NCI-H146 (cell line): Measurements from ENCODE around the gene BDP1.
"Not testable (repeated sequence)": the region's sequence is repeated elsewhere in the genome, so short reads cannot be mapped to it uniquely, and the experiment has no call there.

Experiments
- DNase-seq: peaks from one replicate; lab custom pipeline; 2025; lab: John Stamatoyannopoulos, UW

Gene BDP1, protein sequence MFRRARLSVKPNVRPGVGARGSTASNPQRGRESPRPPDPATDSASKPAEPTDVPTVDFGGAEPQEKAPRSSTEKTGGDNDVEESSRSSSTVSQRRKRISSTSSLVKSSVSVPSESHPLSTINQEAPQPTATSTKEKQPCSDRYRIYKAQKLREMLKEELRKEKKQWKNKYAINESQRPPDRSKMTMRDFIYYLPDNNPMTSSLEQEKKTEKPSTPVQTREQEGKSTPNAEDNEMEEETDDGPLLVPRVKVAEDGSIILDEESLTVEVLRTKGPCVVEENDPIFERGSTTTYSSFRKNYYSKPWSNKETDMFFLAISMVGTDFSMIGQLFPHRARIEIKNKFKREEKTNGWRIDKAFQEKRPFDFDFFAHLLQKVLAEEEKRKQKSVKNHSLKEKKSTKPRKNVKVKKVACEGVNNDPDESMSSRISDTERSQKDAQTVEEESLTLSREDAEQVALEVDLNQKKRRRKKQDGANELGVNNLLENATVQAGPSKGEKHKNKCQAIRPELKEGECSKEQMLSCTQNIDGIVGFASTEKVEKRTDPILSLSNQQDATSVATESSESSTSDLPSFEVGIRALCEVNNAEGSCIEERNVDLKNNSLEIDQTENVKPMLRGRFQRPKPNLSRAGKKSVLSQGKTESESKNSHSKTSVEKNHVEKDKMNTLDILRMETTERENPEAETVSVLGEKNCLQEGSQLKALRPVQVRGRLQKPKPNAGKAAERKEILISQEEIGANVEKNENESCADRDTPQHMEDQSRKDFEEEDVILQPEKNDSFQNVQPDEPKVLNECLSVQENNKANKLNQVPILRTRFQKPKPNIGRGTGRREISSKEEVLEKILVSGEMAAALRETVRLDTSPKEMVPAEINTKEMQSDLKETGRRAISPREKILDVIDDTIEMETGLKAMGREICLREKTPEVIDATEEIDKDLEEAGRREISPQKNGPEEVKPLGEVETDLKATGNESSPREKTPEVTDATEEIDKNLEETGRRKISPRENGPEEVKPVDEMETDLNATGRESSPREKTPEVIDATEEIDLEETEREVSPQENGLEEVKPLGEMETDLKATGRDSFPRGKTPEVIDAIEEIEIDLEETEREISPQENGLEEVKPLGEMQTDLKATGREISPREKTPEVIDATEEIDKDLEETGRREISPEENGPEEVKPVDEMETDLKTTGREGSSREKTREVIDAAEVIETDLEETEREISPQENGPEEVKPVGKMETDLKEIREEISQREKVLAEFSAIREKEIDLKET (N-terminal part only)

DNA sequence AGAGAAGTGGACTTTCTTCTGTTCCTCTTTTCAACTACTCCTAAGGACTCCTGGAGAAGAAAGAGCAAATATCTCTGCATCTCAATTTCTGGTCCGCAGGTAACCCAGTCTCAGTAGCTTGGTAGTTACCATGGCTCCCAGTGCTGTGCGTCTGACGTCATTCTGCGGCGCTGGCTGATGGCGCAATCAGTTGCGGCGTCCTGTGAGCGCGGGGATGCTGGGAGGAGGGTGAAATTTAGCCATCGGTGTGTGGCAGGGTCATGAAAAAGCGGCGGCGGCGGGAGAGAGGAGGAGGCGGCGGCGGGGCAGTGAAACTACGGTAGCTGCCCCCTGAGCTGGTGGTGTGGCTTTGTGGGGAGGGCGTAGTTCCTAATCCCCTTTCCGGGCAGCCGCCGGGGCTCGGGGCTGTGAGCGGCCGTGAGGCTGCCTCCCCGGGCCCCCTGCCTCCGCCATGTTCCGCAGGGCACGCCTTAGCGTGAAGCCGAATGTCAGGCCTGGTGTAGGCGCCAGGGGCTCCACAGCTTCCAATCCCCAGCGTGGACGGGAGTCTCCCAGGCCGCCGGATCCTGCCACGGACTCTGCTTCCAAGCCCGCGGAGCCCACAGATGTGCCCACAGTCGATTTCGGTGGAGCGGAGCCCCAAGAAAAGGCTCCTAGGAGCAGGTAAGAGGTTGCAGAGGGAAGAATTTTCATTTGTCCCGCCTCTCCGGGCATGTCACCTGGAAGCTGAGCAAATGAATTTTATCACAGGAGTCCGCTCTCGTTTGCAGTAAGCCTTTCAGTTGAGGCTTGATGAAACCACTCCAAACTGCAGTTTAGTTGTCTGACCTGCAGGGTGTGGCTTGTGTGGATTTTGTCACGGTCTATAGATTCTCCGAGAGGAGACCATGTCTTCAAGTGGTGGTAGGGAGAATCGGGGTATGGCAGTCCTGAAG is at the start of gene BDP1:
TSS of gene BDP1 (plus strand) at position 225 of the 935 bp plus-strand sequence. CDS start at position 452, 227 bp downstream.
- peak; percentile 93 for DNase-seq

DNA sequence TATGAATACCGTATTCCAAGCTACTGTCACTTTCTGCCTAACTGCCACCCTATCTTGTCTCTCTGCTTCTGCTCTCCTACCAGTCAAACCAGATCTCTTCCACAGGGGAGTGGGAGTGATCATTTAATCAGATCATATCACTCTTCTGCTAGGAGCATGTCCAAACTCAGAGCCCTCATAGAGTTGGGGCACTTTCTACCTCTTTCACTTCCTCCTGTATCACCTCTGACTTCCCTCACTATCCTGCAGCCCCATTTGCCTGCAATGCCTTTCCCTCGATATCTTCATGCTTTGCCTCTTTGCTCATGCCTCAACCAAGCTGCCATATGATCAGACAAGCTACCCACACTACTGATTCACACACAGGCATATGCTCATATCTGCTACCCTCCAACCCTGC is 45.4 kb upstream of the BDP1 start:
- DNase-seq: not testable (repeated sequence)

DNA sequence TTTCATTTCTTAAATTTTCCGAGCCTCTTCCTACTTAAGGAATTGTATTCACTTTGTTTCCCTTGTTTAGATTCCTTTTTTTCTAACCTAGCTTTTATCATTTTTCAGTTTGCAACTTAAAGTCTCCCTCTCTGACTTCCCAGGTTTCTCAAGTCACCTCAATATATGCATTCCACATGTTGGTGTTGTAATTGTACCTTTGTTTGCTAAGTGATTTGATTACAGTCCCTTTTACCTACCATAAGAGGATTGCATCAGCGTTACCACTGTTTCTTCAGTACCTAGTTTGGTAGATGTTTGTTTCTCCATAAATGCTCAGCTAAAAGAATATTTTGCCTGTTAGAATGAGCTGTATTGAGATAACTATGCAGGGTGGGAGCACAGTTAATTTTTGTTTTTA is 39.8 kb upstream of the BDP1 start:
- DNase-seq: peak; percentile 40

DNA sequence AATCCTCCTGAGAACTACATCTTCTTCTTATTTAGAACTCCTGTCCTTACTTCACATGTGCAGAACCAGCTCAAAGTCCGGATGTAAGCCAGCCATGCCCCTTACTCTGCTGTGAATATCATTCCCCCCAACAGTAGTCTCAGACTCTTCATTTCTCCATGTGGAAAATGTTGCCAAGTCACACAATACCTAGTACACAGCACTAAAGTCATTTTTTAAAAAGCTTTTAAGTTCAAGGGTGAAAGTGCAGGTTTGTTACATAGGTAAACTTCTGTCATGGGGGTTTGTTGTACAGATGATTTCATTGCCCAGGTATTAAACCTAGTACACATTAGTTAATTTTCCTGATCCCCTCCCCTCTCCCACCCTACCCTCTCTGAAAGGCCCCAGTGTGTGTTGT is 37.4 kb upstream of the BDP1 start:
- DNase-seq: not testable (repeated sequence)

DNA sequence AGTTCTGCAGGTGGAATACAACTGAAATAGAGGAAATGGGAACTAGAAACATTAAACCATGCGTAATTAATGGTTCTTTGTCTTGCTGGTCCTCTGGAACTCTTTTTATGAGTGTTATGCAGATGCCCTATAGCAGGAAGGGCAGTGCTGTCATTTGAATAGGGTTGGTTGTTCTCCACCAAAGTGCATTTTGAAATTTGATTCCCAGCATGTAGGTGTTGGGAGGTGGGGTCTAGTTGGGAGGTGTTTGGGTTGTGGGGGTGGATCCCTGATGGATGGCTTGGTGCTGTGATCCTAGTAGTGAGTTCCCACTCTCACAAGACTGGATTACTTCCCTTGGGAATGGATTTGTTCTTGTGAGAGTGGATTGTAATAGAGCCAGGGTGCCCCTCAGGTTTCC is 34.2 kb upstream of the BDP1 start:
- not testable (repeated sequence) for DNase-seq

DNA sequence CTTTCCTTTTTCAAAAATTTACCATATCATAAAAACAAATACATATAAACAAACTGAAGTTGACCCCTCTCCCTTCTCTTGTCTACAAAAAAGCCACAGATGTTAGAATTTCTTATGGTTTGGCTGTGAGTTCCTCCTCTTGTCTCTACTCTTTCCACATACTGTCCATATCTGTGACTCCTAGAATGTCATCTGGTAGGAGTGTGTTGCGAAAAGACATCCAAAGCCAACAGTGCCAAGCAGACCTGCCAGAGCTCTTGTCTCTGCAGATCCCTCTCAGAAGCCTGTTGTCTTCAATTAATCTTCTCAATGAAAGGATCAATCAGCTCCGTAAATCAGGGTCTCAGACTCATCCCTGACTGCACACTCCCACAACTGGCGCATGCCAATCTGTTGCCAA is 31.6 kb upstream of the BDP1 start:
- not testable (repeated sequence) for DNase-seq

DNA sequence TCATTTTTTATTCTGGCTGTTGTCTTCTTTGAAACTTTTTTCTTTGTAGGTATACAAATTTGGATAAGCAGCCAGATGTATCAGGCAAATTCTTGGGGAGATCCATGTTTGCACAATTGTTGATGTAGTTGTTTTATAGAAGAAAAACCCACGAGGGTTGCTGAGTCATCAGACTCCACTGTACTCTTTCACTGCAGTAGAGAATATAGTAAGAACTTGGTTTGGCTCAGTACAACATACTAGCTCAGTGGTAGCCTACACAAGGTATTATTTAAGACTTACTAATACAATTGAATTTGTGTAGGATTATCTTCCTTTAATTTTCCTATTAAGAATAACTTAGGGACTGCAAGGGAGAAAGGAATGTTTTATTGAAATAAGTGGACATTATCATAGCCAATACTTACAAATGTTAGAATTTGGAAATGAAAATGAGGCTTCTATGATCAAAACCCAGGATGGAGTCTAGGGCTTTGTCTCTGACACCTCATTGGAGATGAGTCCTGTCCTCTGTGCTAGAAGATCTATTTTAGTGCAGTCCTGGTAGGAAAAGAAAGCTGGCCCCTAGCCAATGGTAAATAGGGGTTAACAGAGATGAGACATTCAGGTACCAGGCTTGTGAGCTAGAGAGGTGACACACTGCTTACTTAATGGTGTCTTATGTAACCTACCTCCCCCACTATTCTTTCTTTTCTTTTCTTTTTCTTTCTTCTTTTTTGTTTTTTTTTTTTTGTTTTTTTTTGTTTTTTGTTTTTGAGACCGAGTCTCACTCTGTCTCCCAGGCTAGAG is 28.6 kb upstream of the BDP1 start:
- DNase-seq: not testable (repeated sequence)

DNA sequence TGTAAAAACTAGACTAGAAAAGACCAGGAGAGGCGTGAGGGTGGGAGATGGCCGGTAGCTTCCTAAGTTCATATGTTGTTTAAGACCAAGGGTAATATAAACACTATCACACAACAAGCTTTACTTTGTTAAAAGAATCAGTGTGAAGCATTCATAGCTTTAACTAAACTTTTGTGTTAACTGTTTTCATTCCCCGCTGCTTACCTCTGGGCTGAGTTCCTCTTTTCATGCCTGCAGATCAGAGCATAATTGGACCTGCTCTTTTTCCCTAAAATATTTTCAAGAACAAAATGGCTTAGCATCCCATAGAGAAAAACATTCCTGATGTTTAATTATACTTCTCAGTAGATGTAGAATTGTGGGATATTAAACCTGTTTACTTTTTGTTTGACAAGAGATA is 23.0 kb upstream of the BDP1 start:
- not testable (repeated sequence) for DNase-seq

DNA sequence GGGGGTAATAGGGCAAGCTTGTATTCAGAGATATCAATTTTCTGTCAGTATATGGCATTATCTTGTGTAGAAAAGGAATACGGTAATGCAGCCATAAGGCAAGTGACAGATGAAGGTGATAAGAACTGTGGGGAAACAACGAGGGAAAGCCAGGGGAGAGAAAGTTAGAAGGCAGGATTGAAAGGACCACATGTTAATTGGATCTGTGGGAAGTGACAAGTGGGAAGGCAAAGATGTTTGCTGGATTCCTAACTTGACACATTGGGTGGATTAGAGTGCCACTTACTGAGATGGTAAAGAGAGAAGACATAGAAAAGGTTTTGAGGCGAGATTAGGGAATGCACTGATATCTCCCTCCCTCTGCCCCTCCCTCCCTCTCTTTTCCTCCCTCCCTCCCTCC is 20.6 kb upstream of the BDP1 start:
- not testable (repeated sequence) for DNase-seq

DNA sequence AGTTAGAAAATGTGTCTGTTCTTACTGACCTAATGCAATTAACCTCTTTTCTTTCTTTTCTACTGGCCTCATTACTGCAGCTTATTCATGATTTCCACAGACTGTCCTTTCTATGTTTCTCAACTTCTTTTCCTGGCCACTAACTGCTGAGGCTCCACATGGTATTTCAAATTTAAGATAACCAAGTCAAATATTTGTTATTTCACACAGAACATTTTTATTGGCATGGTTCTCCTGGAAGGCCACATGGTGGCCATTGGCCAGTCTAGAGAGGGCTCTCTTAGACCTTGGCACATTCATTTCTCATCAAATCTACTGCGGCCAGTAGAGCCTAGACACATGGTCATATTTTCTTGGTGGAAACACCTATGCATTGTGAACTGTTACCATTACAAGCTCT is 13.9 kb upstream of the BDP1 start:
- DNase-seq: not testable (repeated sequence)

DNA sequence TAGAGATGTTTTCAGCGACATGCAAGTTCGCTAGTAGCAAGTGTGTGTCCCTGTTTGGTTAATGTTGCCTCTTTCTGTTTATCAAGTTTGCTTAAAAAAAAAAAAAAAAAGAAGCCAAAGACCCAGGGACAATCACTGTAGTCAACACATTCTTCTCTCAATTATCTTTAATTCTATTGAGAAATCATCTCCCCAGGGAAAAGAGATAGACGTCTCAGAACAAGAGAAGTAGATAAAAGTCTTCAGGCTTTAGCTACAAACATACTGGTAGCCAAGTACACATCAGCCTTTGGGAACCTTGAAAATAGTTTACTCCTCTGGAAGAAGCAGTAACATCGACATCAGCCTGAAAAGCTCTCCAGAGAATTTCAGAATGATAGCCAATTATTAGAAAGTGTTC is 11.6 kb upstream of the BDP1 start:
- DNase-seq: not testable (repeated sequence)

DNA sequence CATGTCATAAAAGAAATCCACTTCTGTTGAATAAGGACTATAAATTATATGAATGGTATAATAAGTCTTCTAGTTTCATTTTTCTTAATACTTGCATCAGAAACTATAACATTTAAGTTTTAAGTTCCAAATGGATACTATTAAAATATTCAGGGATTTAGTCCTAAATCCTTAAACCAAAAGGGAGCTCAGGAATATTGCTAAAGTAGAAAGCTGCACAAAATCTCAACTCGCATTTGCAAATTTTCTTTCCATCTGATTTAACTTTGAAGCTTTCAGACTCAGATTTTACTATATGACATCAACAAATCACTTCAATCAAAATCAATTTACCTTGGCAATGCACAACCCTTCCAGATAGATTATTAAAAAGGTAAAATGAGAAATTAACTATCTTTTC is 10.4 kb upstream of the BDP1 start:
- DNase-seq: not testable (repeated sequence)

DNA sequence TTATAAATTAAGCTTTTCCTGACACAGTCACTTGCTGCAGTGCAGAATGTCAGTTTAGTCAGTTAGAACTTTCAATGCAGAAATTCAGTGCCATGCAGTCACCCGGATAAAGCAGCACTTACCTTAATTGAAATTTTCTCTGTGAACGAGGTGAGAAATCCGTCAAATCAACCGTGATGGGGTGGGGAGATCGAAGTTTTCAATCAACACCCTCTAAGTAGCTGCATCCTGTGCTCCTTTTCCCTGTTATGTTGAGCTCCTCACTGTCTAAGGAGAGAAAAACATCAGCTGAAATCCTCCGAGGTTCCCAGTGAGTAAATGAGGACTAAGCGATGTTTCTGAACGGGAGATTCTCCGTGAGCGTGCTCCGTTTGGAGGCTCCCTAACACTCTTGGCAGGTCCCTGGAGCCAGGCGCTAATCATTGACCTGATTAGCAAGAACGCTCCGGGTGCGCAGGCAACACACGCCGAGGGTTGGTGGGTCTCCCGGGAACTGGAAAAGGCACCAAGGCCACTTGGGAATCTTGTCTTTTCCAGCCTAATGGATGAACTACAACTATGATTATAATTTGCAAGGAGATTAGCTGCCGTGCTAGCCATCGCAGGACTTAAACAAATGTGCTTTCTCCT is 9.8 kb upstream of the BDP1 start:
- DNase-seq: peak; percentile 47

DNA sequence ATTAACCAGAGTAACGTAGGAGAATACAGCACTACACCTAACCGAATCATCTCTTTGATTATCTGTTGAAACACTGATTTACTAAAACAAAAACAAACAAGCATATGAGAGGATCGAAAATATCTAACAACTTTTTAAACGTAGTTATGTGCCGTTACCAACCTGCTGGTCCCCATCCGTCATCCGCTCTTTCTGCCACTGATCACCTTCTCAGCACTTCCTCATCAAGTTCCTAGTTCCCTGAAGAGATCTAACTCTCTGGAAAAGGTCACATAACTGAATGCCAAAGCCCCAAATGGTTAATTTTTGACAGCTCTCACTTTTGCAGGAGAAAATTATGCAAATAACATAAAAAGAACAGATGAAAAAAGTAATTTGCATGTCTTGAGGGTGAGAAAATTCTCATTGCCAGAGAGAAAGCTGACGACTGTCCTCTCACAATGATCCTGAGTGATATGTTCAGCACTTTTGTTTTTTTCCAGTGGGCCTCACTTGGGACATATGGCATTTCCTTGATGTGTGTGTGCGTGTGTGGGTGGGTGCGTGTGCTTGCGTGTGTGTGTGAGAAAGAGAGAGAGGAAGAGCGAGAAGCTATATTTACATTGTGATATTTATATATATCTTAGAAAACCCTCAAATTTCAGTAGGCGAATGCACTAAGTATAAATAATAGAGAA is 8.8 kb upstream of the BDP1 start:
- DNase-seq: peak; percentile 15

DNA sequence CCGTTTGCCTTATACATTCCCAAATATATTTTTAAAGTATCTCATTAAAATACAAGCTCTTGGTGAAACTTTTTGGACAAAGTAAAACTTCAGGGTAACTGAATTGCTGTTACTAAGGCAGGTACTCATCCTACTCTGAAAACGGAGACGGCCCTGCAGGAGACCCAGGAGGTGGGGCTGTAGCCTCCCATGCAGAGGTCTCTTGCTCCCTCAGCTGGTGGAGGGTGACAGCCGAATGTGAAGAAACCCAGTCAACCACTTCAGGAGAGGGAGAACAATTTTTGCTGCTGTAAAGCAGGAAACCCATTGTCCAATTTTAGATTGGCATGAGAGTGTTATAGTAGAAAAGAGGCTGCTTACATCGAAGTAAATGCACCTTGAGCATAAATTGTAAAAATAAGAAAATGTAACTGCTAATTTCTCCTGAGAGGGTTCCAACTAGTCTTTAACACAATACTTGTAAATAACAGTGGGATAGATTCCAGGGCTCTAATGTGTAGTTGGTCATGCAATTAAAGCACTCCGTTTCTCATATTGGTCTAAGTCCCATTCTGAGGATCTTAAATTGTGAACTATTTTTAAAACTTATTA is 8.1 kb upstream of the BDP1 start:
- peak; percentile 86 for DNase-seq

DNA sequence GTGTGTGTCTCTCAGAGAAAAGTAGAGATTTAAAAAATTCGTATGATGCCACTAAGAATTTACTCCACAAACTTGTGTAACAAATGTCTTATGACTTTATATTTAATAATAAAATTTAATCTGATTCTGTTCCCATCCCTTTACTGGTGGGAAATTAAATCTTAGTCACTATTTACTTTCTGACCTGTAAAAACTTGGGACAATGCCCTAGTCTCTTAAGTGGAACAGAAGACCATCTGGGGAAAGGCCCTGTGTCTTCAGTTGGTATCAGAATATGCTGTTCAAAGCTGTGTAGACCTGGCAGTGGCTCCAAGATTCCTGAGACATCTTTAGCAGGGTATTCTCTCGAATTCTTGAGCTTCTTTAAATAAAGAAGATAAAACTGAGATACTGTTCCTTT is 2.6 kb upstream of the BDP1 start:
- DNase-seq: no peak

DNA sequence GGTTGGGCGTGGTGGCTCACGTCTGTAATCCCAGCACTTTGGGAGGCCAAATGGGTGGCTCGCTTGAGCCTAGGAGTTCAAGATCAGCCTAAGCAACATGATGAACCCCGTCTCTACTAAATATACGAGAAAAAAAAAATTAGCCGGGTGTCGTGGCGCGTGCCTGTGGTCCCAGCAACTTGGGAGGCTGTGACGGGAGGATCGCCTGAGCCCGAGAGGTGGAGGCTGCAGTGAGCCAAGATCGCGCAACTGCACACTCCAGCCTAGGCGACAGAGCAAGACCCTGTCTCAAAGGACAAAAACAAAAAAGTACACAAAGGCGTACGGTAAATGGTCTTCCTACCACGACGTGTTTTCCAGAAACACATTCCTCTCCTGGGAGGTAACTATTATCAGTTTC is 538 bp upstream of the BDP1 start:
- DNase-seq: no peak

DNA sequence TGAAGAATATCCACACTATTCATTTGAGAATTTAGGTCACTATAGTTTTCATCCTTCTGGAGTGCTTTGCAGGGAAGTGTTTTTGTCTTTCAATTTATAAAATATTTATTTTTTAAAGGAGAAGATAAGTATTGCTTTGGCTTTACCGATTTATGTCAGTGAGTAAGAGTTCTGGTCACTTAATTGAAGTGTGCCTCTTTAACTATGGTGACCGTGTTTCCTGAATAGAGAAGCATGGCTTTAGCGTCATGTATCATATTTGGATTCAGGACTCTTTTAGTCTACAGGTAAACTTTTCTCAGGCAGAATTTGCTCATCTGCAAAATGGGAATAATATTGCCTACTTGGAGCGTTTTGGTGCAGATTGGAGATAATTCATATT is 902 bp downstream of the BDP1 start:
- no peak for DNase-seq

DNA sequence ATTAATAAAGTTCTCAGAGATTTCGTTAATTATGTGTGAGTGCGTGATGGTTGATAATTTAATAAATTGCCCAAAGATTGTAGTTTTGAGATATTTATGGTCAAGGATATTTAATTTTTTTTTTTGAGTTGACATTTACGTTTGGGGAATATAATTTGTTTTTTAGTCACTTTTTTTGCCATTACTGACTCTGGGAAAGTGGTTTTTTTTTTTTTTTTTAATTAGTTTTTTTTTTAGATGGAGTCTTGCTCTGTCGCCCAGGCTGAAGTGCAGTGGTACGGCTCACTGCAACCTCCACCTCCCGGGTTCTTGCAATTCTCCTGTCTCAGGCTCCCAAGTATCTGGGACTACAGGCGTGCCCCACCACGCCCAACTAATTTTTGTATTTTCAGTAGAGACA is 1.7 kb downstream of the BDP1 start:
- DNase-seq: no peak
